ENCODE results near the gene VAV2.
"Not testable (repeated sequence)": the region's sequence is repeated elsewhere in the genome, so short reads cannot be mapped to it uniquely, and the experiment has no call there.

Gene VAV2

DNA sequence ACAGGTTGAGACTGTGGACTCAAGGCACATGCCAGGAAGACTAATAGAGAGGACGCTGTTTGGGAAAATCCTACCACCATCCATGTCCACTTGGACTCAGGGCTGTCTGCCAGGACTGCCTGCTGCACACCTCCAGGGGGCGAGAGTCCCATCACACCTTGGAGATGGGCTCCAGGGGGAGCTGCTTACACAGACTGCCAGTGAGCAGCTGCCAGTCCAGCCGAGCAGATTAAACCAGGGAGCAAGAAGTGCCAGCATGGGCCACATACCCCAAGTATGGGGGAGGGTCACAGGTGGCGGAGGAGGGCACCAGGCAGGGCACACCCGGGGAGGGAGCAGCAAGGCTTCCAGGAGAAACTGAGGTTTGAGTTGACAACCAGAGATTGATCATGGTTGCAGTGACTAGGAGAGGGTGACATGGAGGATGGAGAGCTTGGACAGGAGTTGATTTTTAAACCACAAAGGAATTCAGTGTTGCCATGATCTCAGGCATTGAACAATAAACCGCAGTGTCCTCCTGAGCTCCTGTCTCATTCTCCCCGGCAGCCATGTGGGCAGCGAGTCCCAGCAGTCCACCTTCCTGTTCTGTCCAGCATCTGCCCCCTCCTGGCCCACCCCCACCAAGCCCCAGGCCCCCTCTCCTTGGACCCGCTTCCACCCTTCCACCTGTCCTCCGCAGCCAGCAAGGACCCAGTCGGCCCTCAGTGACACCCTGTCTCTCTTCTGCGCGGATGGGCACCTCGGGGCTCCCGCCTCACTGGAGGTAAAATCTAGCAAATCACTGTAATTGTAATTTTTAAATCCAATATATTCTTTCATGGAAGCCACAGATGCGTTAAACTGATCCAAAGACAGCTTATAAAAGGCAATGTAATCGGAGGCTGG lies 3.1 kb upstream of the VAV2 start:
- no peak for DNase-seq

GRCh38 chr9:133994353-133995011 lies 2.4 kb upstream of the VAV2 start:
- DNase-seq, result peak; percentile 81

DNA sequence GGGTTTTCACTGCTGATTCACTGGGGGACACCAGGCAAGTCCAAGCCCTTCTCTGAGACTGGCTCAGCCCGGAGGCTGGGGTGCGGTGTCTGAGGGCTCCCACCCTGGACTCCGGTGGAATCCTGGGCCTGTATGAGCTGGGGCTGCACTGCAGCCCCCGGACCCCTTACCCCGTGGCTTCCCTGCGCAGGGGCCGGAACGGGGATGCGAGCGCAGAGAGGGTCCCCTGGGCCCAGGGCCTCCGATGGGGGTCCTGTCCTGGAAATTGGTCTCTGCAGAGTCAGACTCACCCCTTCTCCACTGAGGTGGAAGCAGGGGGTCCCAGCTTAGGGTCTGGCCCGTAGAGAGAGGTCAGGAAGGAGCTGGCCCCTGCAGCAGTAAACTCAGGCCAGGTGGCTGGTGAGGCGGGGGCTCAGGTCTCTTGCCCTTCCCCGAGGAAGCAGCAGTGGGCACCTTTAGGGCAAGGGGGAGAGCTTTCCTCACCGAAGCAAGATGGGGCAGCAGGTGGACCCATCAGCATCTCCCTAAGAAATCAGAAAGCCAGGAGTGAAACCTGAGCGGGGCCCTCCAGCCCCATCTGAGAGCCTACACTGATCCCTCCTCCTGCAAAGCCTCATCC lies 1.6 kb upstream of the VAV2 start:
- no peak for DNase-seq

GRCh38 chr9:133992780-133993634 lies 883 bp upstream of the VAV2 start:
- peak; percentile 70 for DNase-seq

DNA sequence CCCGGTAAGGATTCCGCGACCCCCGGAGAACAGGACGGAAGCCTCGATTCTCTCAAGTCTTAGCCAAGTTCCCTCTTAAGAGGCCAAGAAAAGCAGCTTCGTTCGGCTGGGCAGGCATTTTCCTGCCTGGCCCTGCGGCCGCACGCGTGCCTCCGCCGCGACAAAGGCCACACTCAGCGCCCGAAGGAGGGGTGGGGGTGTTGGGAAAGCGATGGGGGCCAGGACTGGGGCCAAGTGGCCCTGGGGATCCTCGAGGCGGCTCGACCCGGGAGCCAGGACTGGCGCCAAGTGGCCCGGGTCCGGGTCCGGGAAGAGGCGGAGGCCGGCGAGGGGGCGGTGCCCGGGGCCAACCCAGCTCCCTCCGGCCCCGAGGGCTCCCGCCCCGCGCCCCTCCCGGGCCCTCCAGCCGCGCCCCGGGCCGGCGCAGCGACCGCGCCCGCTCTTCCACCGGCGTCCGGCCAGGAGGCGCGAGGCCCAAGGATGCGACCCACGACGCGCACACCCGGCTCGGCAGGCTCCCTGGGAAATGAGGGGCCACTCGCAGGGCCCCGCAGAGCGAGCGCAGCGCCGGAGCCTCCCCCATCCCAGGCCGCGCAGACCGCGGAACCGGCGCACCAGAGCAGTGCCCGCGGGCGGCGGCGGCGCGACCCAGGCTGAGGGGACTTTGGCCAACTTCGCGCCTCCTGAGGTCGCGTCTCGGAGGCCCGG lies 756 bp downstream of the VAV2 start:
- no peak for DNase-seq

DNA sequence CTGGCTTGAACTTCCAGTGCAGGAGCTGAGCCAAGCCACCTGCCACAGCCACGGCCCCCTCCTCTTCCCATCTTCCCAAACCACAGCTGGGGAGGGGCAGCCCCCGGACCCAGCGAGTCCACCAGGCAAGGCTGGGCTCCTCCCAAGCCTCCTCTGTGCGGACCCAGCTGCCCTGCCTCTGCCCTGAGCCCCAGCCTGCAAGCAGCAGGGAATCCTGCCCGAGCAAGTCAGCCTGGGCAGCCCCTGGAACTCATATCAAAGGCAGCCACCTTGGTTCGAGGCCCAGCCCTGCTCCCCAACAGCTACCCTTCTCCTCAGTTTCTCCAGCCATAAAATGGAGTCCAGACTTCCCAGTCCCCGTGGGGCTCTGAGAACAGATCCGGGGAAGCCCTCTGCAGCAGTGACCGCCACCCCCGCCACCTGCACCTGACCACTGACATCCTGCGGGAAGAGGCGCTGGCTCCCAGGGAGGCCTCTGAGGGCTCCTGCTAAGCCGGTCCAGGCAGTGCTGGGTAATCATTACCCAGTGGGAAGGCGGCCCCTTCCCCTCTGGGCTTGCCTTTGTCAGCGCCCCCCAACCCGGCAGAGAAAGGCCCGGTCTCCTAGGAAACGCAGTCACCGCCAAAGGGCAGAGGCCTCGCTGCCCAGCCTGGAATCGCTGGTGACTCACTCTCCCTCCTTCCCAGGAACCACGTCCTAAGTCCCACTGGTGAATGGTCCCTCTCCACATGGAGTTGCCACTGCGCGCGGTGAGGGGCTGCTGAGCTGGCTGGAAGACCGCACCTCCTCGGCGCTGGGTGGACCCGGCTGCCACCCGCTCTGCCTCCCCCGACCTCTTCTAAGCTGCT lies 1.5 kb downstream of the VAV2 start:
- DNase-seq, result no peak

- no peak for DNase-seq
Observed at GRCh38 chr9:133989625-133990365, 2.3 kb downstream of the VAV2 start.

GRCh38 chr9:133988771-133989170 lies 3.4 kb downstream of the VAV2 start:
- not testable (repeated sequence) for DNase-seq

- DNase-seq, result no peak
Observed at GRCh38 chr9:133987946-133988665, 4.0 kb downstream of the VAV2 start.

GRCh38 chr9:133987446-133987788 lies 4.7 kb downstream of the VAV2 start:
- no peak for DNase-seq

DNA sequence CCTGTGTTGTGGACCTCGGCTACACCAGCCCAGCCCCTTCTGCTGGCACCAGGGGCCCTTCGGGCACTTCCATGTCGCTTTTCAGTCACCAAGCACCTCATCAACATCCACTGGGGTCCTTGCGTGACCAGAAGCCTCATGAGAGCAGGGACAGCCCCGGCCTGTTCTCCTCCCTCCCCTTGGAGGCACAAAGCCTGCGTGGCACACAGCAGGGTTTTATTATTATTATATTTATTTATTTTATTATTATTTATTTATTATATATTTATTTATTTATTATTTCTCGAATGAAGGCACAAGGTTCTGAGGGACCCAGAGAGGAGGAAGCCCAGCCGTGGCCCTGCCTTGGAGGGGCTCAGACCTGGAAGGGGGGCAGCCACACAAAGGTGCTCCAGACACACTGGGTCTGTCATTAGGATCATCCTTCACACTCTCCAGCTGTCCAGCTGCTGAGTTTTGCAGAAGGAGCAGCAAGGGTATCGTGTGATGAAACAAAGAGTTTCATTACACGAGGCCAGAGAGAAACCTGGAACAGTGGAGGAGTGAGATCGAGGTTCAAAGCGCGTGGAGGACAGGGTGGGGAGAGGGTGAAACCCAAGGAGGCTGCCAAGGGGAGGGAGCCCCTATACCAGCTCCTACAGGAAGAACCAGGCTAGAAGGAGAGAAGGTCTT lies 5.2 kb downstream of the VAV2 start:
- DNase-seq, result no peak

DNA sequence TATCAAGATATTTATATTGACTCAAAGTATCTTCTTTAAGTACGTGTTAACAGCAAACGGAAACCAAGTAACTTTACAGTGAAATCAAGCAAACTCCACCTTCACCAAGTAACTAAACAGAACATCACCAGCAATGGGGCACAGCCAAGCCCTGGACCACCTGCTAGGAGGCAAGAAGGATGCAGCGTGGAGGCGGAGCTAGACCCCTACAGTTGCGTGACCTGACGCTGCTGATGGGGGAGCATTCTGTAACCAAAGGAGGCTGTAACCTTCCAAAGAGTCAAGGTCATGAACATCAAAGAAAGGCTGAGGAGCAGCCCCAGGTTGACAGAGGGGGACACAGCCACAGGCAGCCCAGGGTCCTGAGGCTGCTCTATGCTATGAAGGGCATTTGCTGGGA lies 6.1 kb downstream of the VAV2 start:
- no peak for DNase-seq

DNA sequence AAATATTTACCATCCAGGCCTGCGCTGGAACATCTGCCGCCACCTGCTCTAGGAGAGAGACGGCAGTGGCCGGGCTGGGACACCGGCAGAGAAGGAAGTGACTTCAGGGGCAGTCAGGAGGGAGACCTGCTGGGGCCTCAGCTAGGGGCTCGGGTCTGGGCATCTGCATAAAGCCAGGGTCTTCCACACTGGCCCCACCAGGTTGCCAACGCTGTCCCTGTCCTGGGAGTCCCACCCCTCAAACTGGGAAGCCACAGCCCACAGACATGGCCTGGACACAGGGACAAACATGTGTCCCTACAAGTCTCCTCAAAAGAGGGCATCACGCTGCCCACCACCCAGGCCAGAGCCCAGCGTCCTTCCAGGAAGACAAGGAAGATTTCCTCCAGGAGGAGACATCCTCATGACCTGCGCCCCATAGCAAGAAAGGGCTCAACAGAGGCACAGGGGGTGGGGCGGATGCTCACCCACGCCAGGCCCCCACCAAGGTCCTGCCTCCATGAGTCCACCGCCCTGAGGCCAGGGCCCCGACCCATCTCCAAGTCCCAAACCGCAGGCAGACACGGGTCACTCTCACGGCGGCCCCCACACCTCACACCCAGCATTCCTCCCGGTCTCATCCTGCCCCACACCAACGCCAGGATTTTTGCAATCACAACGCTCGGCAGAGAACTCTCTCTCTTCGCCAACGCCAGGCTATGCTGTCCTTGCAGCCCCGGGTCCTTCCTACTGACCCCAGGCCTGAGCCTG lies 9.0 kb downstream of the VAV2 start:
- no peak for DNase-seq

DNA sequence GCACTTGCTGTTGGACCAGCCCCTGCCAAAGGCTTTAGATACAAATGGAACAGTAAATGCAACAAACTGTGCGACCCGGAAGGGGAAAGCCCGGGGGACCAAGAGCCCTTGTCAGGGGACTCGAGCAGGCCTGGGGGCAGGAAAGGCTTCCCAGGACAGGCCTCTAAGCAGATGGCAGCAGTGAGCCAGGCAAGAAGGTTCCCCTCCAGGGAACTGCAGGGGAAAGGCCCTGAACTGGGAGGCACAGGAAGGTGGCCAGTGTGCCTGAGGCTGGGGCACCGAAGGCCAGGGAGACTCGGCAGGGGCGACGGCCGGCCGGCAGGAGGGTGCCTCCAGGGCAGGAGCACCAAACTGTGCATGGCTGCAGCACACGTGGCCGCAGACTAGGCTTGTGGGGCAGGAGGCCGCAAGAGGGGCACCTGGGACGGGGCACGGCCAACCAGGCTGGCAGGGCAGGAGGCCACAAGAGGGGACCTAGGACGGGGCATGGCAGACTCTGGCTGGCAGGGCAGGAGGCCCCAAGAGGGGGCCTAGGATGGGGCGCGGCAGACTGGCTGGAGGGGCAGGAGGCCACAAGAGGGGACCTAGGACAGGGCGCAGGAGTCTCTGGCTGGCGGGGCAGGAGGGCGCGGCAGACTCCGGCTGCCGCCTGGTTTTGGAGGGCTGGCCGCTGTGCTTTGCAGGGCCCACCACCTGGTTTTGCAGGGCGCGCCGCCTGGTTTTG lies 10.0 kb downstream of the VAV2 start:
- no peak for DNase-seq

GRCh38 chr9:133981589-133981957 lies 10.6 kb downstream of the VAV2 start:
- no peak for DNase-seq

DNA sequence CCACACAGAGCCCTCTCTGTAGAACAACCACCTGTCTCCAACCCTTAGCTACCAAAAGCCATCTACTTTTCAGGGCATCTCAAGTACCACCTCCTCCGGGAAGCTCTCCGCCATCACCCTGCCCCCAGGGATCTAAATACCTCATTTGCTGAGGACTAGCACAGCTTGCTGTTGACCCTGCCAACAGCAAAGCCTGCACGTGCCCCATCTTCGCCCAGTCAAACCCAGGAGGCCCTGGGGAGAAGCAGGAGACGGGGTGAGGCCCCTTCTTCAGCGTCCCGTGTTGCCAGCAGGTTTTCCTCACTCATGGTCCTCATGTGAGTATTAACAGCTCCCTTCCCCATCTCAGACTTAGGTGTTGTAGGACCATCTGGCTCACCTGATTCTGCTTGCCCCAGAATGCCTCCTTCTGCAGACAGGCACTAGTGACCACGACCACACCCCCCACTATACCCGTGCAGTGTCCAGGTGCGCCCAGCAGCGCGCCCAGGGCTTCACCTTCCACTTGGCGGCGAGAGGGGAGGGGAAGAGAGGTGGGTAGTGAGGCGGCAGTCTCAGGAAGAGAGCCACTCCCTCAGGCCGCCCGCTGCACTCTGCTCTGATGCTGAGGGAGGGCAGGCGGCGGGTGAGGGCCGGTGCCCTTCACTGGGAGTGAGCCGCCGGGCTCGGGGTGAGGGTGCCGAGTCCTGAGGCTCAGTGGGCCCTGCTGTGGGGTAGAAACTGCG lies 11.1 kb downstream of the VAV2 start:
- DNase-seq, result no peak
